Mononuclear cell (primary cell): ENCODE results near the gene NAP1L4. TPM values are rescaled to one million over a fixed set of nuclear protein-coding genes. Genes with fewer than 3 reads are reported as not detected.

Experiments used
- H3K27me3 ChIP-seq: 2 replicates; pipeline ENCODE4 v1.6.0; 2011; ENCODE audit warnings: low read length, control low read depth; ENCODE audit not compliant: insufficient read depth
- H3K4me1 ChIP-seq: 2 replicates; pipeline ENCODE4 v1.5.1; 2011; ENCODE audit warnings: mild to moderate bottlenecking, low read length, control low read depth; ENCODE audit not compliant: insufficient read depth
- H3K4me3 ChIP-seq: 2 replicates; pipeline ENCODE4 v1.5.1; 2011; ENCODE audit warnings: mild to moderate bottlenecking, low read length, moderate library complexity
- H3K9me3 ChIP-seq: 2 replicates; pipeline ENCODE4 v1.5.1; 2011; ENCODE audit warnings: low read depth, mild to moderate bottlenecking, control low read depth, low read length
- total RNA-seq: library from RNA; depleted of rRNA; stranded (reverse); fragments of >200 nt; gene quantifications from one replicate; pipeline ENCODE4 v1.2.3, GENCODE V29; 2012

NAP1L4 gene
- total RNA-seq, 1 donor = 272 TPM

GRCh38 chr11:3016861-3017260 lies 24.7 kb upstream of the NAP1L4 start:
- Histone ChIP-seq H3K27me3 (no peaks in the 10 kb centered on the region), H3K9me3 (no peaks in the 10 kb centered on the region), H3K4me3 (no peak overlapping the region), H3K4me1 (peaks cover 34% of the 10 kb centered on the region)

- no peaks in the 10 kb centered on the region for H3K27me3 ChIP-seq
Observed at GRCh38 chr11:3015796-3016195, 23.7 kb upstream of the NAP1L4 start.

GRCh38 chr11:3014943-3015342 lies 22.8 kb upstream of the NAP1L4 start:
- Histone ChIP-seq H3K9me3 (no peaks in the 10 kb centered on the region), H3K27me3 (no peaks in the 10 kb centered on the region), H3K4me3 (no peak overlapping the region), H3K4me1 (peaks cover 25% of the 10 kb centered on the region)

More at GRCh38 chr11:3015796-3016195, 23.7 kb upstream of the NAP1L4 start:
- Histone ChIP-seq H3K4me1 (peaks cover 25% of the 10 kb centered on the region), H3K4me3 (no peak overlapping the region), H3K9me3 (no peaks in the 10 kb centered on the region)

GRCh38 chr11:3014057-3014938 lies 22.2 kb upstream of the NAP1L4 start:
- Histone ChIP-seq H3K4me1 (peaks cover 25% of the 10 kb centered on the region), H3K4me3 (no peak overlapping the region)

GRCh38 chr11:3011891-3012885 lies 20.1 kb upstream of the NAP1L4 start:
- Histone ChIP-seq H3K4me3 (no peak overlapping the region), H3K4me1 (peaks cover 25% of the 10 kb centered on the region), H3K27me3 (no peaks in the 10 kb centered on the region), H3K9me3 (no peaks in the 10 kb centered on the region)

More at GRCh38 chr11:3014057-3014938, 22.2 kb upstream of the NAP1L4 start:
- Histone ChIP-seq H3K27me3 (no peaks in the 10 kb centered on the region), H3K9me3 (no peaks in the 10 kb centered on the region)

- Histone ChIP-seq H3K4me1 (peaks cover 22% of the 10 kb centered on the region), H3K4me3 (no peak overlapping the region), H3K9me3 (no peaks in the 10 kb centered on the region), H3K27me3 (no peaks in the 10 kb centered on the region)
Observed at GRCh38 chr11:3010521-3011275, 18.6 kb upstream of the NAP1L4 start.

GRCh38 chr11:3010004-3010403 lies 17.9 kb upstream of the NAP1L4 start:
- Histone ChIP-seq H3K9me3 (no peaks in the 10 kb centered on the region), H3K4me1 (peaks cover 15% of the 10 kb centered on the region), H3K4me3 (no peak overlapping the region), H3K27me3 (no peaks in the 10 kb centered on the region)

- Histone ChIP-seq H3K9me3 (no peaks in the 10 kb centered on the region), H3K4me3 (no peak overlapping the region), H3K27me3 (no peaks in the 10 kb centered on the region), H3K4me1 (peaks cover 11% of the 10 kb centered on the region)
Observed at GRCh38 chr11:3009481-3009880, 17.4 kb upstream of the NAP1L4 start.

GRCh38 chr11:3008746-3009336 lies 16.7 kb upstream of the NAP1L4 start:
- H3K4me3 ChIP-seq = no peak overlapping the region
- no peaks in the 10 kb centered on the region for H3K27me3 ChIP-seq
- H3K9me3 ChIP-seq = no peaks in the 10 kb centered on the region
- peaks cover 6% of the 10 kb centered on the region for H3K4me1 ChIP-seq

- Histone ChIP-seq H3K4me1 (peaks cover 4% of the 10 kb centered on the region), H3K9me3 (no peaks in the 10 kb centered on the region), H3K27me3 (no peaks in the 10 kb centered on the region), H3K4me3 (no peak overlapping the region)
Observed at GRCh38 chr11:3007404-3008010, 15.4 kb upstream of the NAP1L4 start.

GRCh38 chr11:3006505-3007260 lies 14.6 kb upstream of the NAP1L4 start:
- Histone ChIP-seq H3K9me3 (no peaks in the 10 kb centered on the region), H3K27me3 (no peaks in the 10 kb centered on the region), H3K4me1 (peaks cover 10% of the 10 kb centered on the region), H3K4me3 (no peak overlapping the region)

- H3K27me3 ChIP-seq = no peaks in the 10 kb centered on the region
- H3K4me1 ChIP-seq = peaks cover 10% of the 10 kb centered on the region
- H3K9me3 ChIP-seq = no peaks in the 10 kb centered on the region
Observed at GRCh38 chr11:3004481-3004880, 12.4 kb upstream of the NAP1L4 start.

GRCh38 chr11:3003396-3004231 lies 11.5 kb upstream of the NAP1L4 start:
- H3K4me3 ChIP-seq = no peak overlapping the region
- no peaks in the 10 kb centered on the region for H3K27me3 ChIP-seq
- peaks cover 10% of the 10 kb centered on the region for H3K4me1 ChIP-seq
- H3K9me3 ChIP-seq = no peaks in the 10 kb centered on the region

More at GRCh38 chr11:3004481-3004880, 12.4 kb upstream of the NAP1L4 start:
- no peak overlapping the region for H3K4me3 ChIP-seq
